GM21619 (cell line): ENCODE measurements around the gene SSC5D.
"Not testable (repeated sequence)": the region's sequence is repeated elsewhere in the genome, so short reads cannot be mapped to it uniquely, and the experiment has no call there.

Source experiments
- ATAC-seq: cut with Tn5 transposase; IDR thresholded peaks from one replicate; pipeline ENCODE4 v1.9.1; 2021; ENCODE audit not compliant: unreplicated experiment

SSC5D gene

DNA sequence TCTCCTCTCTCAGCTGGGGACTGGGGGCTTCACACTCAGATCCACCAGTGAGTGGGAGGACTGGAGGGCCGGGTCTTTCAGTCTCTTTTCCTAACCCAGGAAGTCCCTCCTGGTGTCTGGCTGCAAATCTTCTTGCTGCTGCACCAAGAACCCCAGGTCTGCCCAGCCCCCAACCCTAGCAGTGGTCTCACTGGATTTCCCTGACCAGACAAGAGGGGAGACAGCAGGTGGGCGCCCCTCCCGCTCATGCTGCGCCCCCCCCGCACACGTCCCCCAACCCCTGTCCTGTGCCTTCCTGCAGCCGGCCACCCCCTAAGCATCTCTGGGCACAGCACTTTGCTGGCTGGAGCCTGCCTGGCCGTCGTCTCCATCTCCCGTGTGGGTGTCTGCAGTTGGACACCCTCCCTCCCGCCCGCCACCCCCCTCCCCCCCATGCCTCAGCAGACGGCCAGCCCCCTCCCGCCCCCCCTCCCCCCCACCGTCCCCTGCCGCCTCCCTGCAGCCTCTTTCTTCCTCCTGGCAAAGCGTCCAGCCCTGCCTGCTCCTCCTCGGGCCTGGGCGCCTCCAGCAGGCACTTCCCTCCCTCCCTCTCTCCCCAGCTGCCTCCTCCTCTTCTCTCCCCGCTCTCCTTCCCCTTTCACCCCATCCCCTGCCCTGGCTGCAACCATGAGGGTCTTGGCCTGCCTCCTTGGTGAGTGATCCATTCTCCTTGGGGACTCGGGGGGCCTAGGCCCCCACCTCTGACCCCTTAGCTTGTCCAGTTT lies at the start of gene SSC5D:
TSS of gene SSC5D (plus strand) at position 513 of the 764 bp plus-strand sequence. CDS start at position 667, 154 bp downstream.
- no peak for ATAC-seq

DNA sequence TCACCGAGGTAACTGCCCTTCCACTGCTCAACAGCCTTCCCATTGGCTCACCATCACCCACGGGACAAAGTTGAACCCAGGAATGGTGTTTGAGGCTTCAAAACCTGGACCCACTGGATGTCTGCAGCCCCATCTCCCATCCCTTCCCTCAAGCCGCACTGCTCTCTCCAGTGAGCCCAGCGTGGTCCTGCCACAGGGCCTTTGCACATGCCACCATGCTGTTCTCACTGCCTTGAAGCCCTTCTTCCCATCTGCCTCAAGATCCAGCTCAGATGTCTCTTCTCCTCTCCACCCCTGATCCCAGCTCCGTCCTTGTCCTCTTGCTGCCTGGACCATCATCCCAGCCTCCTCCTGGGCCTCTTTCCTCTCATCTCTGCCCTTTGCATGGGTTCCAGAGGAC lies 49.2 kb upstream of the SSC5D start:
- ATAC-seq: no peak

DNA sequence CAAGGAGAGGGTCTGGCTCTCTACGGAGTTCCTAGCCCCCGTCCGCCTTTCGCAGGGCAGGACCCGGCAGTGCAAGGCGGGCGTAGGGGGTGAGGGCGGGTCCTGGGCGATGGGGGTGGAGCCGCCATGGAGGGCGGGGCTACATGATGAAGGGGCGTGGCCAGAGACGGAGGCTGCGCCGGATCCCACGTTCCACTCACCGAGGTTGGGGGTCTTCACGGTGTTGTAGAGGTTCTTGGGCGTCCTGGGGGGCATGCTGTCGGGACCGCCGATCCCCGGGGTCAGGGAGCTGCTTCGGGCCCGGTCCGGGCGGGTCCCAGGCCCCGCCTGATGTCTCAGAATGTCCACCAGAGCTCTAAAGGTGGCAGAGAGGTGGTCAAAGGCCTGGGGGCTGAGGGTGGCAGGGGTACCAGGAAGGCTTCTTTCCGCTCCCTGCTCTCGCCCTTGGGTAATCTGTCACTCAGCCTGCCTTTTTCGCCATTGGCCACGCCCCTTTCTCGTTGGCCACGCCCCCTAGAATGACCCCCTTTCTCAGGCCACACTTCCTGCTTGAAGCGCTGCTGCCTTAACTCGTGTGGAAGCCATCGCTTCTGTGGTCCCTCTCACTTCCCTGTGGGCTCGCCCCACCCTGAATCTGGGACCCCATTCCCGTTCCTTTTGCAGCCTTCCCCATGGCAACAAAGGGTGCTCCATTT lies 47.7 kb upstream of the SSC5D start:
- ATAC-seq: no peak

DNA sequence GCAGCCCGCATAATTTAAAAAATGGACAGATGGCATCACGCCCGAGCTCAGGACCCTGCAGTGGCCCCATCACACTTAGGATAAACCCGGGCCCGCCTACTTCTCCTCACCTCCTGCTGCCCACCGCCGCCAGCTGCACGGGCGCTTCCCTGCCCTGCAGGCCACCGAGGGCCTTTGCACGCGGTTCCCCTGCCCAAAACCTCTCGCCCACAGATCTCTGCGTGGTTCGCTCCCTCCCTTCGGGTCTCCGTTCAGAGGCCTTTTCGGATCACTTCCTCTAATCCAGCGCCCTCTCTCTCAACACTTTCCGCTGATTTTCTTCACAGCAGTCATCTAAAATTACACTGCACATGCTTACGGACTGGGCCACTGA lies 46.9 kb upstream of the SSC5D start:
- ATAC-seq: no peak

DNA sequence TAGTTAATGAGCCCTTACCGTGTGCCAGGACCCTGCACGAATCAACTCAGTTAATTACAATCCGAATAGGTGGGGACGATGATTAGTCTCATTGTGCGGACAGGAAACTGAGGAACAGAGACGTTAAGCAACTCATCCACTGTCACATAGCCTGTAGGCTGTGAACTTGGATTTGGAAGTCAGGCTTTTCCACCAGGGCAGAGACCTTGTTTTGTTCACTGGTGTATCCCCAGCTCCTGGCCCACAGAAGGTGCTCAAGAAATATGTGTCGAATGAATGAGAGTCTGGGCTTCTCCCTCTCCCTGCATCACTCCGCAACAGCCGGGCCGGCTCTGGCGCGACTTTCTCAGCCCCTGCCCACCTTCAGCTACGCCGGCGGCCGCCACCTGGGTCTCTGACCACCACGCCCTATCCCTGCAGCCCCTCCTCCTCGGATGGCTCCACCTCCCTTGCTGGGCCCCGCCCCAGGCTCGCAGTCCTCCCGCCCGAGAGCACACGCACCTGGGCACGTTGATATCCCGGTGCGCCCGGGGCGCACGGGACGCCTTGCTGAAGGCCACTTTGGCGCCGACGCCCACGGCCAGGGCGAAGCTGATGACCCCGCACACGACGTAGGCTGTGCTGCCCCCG lies 46.4 kb upstream of the SSC5D start:
- ATAC-seq: no peak

DNA sequence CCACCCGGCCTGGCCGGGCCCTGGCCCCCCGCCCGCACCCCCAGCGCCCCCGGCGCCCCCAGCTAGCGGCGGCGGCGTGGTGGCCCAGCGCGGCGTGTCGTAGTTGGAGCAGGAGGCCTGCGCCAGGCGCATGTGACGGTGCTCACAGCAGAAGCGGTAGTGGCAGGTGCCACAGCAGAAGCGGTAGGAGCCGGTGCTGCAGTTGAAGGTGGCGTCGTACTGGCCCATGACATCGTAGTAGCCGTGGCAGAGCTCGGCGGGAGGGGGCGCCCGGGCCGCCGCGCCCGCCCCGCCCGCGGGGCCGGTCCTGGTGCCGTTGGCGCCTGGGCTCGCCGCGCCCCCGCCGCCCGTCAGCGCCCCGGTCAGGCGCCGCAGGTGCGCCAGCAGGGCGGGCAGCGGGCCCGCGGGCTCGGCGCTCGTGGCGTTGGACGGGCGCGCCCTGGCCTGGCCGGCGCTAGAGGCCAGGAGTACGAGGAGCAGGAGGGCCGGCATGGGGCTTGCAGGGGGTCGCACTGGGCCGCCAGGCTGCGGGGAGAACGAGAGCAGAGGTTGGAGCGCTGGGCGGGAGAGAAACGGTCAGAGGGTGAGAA lies 45.8 kb upstream of the SSC5D start:
- ATAC-seq: no peak

DNA sequence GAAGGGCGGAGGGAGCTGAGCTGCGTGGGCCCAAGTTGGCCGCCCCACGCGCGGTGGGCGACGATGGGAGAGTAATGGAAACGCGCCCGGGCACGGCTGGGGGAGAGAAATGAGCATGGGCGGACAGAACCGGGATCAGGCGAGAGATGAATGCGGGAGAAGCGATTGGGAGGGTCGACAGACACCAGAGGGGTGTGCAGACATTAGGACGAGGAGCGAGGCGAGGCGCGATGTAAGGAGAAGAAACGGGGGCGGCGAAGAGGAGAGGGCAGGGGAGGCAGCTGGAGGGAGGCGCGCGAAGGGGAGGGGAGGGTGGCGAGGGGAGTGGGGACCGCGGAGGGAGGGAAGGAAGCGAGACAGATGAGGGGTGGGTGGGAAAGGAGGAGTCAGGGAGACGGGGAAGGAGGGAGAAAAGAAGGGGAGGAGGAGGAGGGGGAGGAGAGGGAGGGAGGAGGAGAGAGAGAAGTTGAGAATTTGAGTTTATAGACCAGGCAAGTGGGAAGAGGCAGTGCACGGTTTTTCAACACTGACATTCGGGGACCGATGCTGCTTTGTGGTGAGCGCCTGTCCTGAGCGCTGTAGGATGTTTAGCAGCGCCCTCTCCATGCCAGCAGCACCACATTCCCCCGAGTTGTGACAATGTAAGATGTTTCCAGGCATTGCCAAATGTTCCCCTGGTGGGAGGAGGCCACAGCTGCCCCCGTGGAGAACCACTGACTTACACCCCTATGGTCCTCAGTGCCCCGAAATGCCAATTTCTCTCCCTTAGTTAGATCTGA lies 45.0 kb upstream of the SSC5D start, which contains the start of gene SHISA7:
TSS of gene SHISA7 (minus strand) at position 256 of the 779 bp plus-strand sequence. CDS start 437 bp downstream, outside the sequence.
- no peak for ATAC-seq

DNA sequence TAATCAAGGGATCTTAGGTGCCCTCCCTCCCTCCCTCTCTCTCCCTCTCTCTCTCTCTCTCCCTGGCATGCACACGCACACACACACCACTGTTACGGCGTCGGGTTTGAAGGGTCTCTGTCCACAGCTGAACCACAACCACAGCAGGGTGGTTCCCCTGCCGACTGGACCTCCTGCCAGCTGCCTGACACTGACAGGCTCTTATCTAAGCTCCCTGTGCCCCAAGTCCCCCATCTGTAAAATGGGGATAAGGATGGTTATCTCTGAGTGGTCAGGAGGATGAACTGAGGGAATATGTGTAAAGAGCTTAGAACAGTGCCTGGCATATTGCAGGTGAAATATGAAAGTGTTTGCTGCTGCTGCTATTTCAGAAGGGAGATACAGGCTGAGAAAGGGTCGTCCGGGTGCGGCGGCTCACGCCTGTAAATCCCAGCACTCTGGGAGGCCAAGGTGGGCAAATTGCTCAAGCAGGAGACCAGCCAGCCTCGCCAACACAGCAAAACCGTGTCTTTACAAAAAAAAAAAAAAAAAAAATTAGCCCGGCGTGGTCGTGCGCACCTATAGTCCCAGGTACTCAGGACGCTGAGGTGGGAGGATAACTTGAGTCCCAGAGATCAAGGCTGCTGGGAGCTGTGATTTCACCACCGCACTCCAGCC lies 44.3 kb upstream of the SSC5D start:
- no peak for ATAC-seq

DNA sequence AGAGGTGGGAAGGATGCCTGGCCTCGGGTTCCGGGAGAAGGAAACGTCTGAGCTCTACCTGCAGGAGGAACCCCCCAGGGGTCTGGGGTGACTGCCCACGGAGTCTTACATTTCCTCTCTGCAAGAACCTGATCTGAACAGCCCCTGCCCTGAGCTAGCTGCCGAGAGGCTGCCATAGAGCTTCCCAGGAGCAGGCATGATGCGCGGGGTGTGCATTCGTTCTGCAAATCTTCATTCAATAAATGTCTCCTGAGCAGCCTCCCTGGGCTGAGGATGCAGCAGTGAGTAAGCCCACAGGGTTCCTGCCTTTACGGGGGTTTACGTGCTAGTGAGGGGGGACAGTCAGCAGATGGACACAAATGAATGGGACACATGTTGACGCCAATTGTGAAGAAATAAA lies 43.6 kb upstream of the SSC5D start:
- ATAC-seq: no peak

DNA sequence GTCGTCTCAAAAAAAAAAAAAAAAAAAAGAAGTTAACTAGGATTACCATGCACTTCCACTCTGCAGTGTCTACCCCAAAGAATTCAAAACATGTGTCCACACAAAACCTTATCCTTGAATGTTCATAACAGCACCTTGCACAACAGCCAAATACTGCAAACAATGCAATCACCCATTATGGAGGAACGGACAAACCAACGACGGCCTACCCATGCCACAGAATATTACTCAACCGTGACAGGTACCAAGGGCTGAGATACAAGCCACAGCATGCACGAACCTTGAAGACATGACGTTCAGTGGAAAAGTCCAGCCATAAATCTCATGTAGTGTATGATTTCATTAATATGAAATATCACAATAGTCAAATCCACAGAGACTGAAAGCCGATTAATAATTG lies 42.2 kb upstream of the SSC5D start:
- no peak for ATAC-seq

DNA sequence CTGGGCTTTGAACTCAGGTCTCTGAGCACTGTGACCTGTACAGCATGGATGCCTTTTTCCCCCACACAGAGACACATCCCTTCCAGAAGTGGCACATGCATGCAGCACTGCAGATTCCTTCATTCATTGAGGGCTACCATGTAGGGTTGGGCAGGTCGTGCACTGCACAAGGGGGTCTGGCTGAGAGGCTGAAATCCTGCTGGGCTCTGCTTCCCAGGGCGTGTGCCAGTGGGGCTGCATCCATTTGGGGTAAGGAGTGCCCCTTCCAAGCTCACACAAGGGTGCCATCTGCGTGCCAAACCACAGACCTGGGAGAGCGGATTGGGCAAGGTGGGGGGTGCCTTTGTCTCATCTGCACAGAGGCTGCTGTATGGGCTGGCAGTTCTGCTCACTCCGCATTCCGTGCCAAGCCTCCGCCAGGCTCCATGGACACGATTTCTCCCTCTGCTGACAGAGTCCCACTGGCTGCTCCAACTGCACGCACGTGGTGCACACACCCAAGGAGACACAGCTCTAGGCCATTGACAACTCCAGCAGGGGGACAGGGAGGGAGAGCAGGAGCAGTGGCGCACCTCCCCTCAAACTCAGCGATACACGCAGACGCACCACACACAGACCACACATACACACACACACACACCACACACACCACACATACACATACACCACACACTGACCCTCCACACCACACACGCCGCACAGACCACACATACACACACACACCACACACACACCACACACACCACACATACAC lies 40.6 kb upstream of the SSC5D start:
- ATAC-seq: no peak

DNA sequence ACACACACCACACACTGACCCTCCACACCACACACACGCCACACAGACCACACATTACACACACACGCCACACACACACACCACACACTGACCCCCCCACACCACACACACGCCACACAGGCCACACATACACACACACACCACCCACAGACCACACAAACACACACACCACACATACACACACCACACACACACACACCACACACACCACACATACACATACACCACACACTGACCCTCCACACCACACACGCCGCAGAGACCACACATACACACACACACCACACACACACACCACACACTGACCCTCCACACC lies 40.1 kb upstream of the SSC5D start:
- ATAC-seq: not testable (repeated sequence)

DNA sequence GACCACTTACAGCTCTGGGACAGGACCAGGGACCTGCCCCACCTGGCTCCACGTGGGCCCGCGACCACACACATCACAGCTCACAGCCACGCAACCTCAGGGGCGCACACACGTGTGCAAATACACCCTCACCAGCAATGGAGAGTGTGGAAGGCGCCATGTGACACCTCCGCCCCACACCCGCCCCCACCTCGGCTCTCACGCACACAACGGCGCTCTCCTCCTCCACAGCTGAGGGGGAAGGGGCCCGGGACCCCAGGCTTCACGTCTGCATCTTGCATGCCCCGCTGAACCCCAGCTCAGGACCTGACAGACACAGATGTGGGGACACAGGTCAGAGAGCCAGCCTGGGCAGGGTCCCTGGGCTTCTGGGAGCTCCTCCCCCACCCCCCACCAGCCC lies 38.8 kb upstream of the SSC5D start:
- no peak for ATAC-seq

DNA sequence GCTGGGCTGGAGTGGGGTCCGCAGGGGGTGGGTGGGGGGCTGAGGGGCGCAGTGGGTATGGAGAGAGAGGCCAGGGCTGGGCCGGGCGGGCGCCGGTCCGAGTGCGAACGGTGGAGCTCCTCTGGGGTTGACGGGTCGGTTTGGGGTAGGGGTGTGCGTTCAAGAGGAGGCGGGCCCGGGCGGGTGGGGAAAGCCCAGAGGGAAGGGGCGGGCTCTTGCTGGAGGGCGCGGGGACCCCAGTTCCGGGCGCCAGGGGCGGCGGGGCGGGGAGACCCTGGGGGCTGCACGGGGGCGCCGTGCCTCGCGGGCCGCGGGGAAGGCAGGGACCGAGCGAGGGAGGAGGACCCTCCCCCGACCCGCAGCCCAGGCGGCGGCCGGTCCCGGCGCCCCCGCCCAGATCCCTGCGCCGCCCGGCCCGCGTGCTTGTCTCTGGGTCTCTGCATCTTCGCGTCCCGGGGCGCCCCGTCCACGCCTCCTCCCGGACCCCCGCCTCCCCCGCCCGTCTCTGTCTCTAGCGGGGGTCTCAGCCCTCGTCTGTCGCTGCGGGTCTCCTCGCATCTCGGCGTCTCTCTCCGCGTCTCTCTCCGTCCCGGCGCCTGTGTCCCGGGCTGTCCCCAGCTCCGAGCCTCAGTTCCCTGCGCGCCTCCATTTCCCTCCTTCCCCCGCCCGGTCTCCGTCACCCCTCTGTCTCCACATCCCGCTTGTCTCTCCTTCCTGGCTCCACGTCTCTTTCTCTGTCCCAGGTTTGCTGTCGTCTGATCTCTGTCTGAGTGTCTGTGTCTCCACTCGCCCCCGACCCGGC lies 36.9 kb upstream of the SSC5D start:
- no peak for ATAC-seq

DNA sequence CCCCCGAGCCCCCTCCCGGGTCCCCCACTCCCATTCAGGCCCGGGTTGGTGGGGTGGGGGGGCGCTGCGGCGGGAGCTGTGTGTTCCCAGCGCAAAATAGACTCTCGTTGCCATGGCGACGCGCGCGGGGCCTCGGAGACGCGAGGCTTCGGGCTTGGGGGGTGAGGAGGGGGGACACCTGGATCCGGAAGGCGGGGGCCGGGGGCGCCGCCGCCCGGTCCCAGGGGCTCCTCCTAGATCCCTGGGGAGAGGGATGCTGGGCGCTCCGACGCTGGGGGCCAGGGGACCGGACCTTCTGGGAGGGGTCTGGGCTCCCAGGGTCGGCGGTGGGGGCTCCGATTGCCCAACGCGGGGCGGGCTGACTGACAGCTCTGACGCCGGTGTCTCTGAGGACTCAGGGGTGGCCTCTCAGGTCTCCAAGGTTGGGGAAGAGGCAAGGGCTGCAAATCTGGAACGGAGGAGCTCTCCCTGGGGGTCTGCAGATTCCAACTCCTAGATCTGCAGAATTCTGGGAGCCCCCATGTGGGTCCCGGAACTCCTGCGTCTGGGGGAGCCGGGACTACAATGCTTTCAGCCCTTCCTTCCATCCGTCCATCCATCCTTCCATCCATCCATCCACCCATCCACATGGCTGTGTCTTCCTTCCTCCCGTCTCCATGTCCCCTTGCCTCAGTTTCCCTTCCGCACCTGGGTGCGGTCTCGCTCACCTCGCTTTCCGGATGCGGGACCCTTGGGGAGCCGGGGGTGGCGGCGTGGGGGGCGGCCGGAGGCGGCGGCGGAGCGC lies 36.1 kb upstream of the SSC5D start:
- ATAC-seq: no peak

DNA sequence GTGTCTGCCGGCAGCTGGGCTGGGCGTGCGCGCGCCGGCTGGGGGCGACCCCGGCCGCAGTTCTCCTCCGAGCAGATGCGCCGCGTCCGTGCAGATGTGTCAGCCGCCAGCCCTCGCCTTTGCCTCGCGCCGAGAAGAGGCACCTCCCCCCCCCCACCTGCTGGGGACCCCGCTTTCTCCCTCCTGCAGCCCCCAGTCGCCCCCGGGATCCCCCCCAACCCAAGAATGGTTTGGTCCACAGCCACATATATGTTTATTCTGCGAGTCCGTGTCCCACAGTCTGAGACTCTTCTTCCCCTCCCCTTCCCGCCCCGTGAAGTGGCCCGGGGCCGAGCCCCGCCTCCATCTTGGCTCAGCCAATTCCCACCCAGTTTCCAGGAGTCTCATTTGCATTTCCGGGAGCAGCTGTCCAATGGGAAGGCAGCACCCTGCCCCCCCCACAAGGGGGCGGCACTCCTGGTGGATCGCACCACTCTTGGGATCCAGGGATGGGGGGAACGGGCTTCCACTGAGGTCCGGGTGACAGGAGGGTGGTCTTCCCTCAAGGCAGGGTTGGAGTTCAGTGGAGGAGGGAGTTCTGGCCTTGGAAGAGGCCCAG lies 35.4 kb upstream of the SSC5D start:
- ATAC-seq: no peak

DNA sequence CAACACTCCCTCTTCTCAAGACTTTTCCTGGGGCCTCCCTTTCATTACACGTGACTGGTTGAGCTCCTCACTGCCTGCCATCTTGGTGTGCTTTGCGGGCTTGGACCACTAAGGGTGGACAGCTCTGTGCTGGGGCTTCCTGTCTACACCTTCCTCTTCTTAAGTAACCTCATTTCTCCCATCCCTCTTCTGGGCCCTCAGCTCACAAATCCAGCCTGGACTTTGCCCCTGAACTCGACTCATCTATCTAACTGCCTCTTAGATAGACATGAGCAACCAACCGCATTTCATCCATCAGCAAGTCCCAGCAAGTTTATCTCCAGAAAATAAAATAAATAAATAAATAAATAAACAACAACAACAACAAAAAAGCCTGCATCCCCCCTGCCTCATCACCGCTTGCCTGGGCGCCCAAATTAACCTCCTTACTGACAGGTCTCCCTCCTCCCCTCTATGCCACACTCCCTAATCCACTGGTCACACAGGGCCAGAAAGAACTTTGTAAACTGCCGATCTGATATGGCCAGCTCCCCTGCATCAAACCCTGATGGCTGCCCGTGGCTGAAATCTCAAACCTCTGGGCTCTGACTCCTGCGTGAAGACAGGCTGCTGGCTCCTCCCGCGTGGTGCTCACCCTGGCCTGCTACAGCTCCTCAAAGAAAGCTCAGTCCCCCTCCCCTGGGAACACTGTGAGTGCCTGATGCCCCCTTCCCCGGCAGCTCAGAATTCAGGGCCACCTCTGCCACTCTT lies 34.5 kb upstream of the SSC5D start:
- no peak for ATAC-seq
